Measurements from ENCODE around the gene PLEKHM1.

Gene PLEKHM1

DNA sequence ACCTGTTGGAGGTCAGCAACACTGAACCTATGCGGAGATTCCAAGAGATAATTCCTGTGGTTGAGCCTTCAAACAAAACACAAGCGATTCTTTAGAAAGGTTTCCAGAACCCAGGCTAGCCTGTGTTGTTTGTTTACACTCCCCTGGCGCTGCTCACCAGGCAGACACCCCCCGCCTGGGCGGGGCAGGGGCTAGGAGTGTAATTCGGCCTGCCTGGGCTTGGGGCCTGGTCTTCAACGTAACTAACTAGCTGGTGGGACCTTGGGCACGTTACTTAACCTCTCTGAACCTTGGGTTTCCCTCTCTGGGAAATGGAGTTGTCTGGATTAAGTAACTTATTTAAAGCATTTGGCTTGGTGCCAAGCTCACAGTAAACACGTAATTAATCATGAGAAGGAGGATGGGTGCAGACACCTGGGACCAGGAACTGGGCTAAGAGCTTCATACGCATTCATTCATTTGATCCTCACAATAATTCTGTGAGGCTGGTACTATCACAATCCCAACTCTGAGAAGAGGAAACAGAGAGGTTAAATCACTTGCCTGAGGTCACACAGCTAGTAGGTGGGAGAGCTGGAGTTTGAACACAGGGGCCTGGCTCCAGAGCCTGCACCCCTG is 50.3 kb downstream of the PLEKHM1 start:
- DNase-seq, result no peak

DNA sequence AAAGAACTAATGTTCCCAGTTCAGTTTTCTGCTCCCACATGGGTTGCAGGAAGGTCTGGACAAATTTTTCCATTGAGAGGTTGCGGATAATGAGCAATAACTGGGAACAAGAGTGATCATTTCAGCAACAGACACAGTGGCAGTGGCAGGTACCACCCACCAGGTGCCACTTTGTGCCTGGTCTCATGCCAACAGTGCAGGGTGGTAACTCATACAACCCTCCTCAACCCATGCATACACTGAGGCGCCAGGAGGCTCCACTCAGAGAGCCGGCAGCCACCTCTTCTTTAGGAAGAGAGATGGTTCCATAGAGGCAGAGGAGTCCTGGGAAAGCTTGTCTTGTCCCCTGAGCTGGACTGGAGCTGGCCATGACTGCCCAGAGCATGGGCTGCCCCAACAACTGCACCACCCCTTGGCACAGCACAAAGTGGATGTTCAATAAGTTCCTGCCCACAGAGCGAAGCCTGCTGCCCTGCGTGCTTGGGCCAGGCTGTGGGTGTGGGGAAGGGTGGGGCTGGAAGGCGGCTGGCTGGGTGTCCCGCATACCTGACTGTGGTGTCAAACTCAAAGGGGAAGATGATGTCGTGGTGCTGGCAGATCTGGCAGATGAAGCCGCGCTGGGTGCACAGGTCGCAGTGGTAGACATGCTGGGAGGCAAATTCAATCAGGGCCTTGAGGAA is 51.5 kb downstream of the PLEKHM1 start:
- no peak for DNase-seq

DNA sequence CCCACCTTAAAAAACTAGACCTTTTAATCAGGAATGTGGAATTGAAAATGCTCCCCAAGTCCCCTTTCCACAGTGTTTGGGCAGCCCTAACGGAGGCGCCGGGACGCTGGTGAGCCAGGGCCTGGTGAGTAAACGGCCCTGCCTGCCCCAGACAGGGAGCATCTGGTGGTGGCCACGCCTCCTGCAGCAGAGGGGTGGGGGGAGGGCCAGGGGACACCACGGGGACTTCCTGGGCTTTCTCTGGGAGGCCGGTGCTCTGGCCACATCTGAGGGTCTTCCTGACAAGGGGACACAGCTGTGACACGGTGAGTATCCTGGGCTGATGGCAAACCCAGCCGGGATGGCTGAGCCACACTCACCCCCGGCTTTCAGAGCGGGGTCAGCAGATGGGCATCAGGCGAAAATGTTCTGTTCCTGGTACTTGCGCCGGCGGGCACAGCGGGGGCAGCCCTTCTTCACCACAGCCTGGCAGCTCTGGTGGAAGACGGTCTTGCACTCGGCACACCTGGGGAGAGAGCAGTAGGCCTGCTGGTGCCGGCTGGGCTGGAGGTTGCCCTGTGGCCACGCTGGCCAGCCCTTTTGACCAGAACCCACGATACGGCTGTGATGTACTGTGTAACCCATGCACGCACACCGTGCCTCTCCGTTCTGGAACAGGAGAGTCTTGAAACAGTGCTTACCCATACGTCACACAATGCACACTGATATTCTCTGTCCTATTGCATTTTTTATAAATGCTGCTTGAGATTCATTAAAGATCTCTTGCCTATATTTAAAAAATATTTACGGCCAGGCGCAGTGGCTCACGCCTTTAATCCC is 52.8 kb downstream of the PLEKHM1 start:
- no peak for DNase-seq

DNA sequence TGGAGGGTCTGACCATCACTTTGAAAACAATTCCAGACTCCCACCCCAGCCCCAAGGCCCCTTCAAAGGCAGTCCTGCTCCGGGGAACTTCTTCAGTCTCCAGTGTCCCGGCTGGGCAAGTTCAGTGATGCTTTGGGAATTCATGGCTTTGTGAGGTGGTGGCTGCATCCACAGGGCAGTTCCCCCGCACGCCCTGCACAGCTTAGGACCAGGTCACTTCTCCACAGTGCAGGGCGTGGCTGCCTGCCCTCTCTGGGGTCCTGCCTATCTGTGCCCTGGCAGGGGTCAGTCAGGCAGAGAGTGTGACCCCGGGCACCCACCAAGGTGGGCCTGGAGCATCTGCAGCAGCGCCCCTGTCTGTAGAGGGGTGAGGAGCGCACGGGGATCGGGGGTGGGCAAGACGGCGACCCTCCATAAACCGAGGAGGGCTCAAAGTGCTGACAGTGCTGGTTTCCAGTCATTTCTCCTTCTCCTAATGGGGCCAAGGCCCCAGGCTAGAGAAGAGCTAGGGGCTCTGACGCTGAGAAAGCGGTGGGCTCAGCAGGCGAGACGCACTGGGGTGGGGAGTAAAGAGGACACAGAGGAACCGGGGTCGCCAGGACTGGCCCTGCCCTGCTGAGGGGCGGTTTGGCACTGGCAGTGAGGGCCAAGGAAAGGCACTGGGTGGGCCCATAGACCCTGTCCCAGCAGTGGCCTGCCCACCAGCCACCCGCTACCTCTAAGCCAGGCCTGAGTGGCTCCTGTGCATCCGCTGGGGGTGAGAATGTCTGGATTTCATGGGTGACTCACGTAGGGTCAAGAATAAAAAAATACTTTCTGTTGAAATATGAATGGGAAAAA is 53.7 kb downstream of the PLEKHM1 start:
- DNase-seq, result no peak

DNA sequence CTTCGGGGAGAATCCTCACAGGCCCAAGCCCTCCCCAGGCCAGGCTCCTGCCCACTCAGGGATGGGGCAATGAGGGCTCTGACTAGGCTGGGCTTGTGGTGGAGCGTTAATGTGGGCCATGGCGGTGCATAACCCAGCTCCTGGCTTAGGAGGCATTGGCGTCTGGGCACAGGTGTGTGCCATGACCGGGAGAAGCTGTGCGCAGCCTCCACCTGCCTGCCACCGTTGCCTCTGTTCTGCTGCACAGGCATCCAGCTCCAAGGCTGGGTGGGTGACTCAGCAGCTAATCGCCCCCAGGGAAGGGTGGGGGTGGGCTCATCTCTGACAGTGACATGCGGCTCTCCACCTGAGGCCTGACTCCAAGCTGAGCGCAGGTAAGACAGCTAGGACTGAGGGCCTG is 54.4 kb downstream of the PLEKHM1 start:
- no peak for DNase-seq

DNA sequence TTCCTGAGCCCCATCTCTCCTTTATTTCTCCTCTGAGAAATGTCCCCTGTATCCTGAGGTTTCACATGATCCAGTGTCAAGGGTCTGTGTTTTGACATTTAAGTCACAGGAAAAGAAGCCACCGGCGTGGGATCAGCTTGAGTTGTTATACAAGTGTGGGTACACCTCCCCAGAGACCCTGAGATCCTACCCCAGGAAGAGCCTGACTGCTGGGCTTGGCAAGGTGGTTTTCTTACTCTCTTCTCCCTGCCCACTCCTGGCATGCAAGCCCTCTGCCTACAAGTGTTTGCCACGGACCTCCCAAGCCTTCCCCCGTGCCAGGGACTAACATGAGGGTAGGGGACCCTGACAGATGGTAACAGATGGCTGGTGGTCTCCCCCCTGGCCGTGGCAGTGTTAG is 55.0 kb downstream of the PLEKHM1 start:
- DNase-seq, result no peak

DNA sequence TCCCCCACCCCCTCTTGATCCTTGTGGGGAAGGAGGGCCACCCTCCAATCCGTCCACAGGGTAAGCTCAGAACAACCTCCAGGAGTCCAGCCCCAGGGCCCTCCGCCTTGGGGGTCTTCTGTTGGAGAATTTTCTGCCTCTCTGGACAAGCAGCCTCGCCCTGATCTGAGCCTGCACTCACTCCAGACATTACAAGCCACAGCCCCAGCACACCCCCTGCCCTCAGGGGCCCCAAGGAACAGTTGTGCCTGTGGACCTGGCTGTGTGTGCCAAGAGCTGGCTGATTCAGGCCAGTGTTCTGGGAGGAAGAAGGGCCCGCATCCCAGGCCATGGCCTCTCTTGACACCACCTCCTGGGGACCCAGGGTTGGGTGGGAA is 57.4 kb downstream of the PLEKHM1 start:
- DNase-seq, result no peak

DNA sequence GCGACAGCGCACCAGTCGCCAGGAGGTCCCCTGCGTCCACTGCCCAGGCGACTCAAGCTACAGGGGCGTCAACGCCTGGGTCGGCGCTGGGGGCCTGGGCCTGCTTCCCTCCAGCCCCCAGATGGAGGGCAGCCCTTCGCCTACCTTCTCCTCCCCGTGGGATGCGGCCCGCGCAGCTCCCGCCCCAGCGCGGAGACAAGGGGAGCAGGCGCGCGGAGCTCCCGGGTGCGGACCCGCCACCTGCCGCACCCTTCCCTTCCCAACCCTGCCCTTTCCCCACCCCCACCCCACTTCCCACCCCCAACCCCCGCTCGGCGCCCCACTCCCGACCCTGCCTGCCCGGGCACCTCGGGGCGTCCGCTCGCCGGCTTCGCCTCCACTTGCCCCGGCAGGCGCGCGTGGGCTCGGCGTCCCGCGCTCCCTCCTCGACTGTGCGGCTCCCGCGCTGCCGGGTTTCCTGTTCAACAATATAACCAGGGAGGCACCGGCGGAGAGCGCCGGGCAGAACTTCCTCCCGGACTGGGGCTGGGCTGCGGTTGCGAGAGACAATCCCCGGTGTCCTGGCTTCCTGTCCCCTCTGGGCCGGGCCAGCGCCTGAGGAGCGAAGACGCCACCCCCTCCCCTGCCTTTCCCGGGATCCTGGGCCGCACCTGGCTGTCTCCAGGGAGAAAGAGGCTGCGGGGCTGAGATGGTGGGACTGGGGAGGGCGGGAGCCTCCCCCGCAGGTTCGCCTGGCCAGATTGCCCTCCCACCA is 57.9 kb downstream of the PLEKHM1 start, which contains the start of gene ARHGAP27:
ARHGAP27 (minus strand) TSS at position 466 of the 754 bp plus-strand sequence. CDS start 2,591 bp downstream, outside the sequence.
- DNase-seq, result no peak

DNA sequence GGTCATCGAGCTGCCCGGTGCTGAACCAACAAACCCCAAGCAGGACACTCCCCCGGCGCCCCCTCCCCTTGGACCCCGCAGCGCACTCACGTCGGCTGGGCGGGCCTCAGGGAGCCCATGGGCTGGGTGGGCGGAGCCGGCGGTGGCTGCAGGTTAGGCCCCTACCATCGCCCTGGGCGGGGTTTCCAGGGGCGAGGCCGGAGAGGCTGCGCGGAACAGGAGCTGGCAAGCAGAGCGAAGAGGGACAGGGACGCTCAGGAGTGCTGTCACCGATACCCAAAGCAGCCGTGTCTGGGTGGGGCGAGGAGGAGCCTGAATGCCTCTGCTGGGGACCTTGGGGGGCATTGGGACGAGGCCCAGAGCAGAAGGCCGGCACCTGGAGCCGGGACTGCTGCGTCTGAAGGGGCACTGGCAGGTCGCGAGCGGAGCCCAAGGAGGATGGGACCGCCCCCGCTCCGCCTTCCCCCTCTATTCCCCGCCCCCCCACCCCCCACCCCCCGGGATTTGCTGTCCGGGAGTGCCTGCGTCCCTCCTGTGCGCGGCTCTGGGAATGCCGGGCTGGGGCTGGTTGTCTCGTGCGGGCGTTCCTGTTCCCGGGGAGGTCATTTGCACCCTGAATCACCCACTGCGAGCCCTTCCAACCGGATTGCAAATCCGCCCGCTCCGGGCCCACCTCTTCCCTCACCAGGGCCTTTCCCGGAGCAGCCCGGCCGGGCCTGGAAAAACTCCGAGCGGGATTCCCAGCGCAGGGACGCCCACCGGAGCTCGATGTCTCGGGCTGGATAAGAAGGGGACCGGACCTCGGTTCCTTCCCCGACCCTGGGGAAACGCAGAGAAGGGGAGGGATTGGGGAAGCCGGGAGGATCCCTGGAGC is 58.8 kb downstream of the PLEKHM1 start:
- DNase-seq, result no peak

DNA sequence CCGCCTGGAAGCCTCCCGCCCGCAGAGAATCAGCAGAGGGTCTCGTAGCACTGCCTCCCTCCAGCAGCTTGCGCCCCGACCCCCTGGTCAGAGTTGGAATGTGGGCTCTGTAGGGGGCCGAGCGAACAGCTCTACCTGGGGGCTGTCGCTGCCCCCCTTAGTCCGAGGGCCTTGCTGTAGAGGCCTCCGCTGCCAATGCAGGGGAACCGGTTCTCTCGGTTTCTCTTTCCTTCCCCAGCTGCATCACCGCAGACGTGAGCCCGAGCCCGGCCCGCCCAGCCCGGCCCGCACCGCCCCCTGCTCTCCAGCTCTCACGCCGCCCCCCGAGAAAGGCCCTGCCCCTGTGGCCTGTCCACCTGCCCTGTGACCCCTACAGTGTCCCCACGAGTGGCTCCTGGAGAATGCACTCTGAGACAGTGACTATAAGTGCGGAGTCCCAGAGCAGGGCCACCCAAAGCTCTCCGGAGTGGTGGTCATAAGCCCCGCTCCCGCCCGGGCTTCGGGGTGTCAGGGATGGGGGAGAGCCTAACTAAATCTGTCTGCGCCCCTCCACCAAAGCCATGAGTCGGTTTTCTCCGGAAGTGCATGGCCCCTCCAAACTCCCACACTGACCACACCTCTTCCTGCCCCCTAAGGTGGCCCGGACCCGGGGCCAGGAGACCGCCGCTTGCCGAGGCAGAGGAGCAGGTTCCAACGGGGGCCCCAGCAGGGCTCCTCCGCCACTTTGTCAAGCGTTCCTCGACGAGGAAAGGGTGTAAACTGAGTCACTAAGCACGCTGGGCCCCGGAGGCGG is 59.6 kb downstream of the PLEKHM1 start:
- DNase-seq, result no peak

DNA sequence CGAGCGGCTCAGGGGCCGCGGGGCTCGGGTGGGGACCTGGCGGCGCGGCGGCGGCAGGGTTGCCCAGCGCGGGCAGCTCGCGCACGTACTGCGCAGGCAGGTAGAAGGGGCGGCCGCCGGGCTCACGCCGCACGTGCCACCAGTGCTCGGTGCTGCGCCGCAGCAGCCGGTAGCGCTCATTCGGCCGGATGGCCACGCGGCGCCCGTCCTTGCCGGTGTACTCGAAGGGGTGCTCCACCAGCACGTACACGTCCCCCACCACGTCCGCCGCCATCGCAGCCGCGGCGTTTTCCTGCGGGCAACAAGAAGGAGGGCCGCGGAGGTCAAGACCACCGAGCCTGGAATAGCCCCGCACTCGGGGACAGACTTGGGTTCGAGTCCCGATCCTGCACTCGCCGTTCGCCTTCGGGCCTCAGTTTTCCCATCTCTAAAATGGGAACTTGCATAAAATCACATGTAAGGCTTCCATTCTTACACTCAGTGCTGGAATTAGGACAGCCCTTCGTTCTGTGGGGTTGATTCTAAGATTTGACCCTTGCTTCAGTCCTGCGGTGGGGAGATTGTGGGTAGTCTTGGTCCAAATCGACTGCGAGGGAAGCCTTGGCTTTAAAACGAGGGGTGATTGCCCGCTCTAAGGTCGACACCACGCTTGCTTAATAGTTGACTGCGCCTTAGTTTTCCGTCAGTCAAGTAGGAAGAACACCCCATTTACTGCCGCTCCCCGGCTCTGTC is 60.3 kb downstream of the PLEKHM1 start:
- no peak for DNase-seq

DNA sequence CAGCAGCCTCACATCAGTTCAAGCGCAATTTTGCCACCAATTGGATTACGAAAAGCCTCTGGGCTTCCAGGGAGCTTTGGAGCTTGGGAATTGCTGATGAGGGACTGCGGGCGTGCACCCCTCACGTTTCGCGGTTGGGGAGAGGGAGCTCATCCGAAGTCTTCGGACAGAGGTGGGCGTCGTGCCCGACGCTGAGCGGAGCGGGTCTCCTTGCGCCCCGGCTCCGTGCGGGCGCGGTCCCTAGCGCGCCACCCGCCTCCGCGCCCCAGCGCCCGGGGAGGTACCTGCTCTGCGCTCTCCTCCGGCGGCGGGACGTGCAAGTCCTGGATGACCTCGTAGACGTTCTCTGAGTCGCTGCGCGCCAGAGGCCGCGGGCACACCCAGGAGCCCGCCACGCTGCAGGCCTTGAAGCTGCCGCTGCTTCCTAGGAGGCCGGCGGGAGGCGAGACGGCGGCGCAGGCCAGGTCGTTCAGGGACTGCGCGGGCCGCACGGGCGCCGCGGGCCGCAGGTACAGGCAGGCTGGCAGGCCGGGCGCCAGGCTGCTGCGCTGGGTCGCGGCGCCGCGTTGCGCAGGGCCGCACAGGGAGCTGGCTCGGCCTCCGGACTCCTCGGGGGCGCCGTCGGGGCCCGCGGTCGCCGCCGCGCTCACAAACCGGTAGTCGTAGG is 61.0 kb downstream of the PLEKHM1 start:
- DNase-seq, result no peak

DNA sequence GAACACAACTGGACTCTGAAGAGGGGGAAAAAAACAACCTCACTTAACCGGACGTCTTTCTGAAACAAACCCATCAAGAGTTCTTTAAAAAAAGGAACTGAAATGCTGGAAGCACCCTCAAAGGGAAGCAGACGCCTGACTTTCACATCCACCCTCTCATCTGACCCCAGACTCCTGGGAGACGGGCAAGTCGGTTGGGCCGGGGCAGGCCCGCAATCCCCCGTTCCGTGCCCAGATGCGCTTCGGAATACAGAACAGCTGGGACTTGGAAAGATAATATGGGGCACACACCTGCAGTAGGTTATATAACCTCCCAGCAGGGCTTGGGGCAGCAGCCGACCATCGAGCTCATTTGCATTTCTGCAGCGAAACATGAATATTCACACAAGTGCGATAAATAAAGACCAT is 61.6 kb downstream of the PLEKHM1 start:
- no peak for DNase-seq

DNA sequence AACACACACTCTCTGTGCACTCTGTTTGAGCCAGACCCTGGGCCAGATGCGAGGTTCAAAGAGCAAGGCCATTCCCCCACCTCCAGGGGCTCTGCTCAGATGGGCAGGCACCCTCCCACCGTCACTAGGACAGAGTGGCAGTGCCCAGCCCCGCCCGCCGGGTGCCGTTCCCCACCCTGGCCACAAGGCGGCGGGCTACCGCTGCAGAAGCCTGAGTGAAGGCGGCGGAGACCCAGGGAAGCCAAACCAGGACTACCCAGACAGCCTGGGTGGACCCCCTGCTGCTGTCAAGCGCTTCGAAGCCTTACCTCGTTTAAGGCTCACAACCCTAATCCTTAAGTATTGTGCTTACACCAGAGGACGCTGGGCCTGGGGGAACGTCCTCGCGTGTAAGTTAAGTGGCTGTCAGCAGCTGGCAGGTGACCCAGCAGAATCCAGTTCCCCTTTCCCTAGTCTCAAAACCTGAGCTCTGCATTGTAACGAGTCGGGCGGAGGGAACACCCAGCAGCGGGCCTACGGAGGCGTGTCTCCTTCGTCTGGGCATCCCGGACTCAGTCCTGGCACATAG is 62.4 kb downstream of the PLEKHM1 start:
- DNase-seq, result no peak

DNA sequence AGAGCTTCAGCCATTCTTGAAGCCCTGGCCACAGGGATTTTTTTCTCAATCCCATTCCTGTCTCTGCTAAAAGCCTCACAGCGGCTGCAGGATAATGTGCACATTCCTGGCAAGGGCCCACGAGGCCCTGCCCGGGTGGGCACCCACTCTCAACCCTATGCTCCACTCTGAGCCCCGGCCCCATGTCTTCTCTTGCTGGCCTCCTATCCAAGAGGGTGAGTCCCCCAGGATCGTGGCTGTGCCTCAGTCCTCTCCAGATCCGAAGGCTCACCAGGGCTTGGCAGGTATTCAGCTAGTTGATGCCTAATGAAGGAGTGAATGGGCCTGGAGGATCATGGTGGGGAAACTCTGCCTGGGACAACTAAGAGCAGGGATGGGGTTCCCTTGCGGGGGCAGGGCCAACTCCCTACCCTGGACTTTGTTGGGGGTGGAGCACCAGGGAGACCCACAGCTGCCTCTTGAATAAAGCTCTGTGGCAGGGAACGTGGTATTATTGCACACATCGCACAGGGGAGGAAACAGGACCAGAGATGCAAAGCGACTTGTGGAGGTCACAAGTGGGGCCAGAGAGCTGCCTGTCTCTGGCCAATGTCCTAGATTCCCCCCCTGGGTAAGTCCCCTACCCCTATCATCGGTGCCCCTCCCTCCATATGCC is 63.2 kb downstream of the PLEKHM1 start:
- DNase-seq, result no peak

DNA sequence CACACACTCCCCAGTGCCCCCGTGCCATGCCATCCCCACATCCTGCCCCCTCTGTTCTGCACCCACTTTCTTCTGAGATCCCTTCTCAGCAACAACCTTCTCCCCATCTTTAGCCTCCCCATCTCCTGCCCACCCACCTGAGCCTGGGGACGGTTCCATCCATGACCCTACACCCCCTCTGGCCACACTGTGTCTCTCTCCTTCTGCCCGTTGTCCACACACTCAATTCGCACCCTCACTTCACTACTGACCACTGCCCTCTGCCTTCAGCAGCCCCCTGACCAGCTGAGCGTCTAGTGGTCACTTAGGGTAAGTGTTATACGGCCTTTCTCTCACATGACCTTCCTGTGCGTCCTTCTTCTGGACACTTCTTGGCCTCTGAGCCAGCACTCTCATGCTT is 64.0 kb downstream of the PLEKHM1 start:
- DNase-seq, result no peak

DNA sequence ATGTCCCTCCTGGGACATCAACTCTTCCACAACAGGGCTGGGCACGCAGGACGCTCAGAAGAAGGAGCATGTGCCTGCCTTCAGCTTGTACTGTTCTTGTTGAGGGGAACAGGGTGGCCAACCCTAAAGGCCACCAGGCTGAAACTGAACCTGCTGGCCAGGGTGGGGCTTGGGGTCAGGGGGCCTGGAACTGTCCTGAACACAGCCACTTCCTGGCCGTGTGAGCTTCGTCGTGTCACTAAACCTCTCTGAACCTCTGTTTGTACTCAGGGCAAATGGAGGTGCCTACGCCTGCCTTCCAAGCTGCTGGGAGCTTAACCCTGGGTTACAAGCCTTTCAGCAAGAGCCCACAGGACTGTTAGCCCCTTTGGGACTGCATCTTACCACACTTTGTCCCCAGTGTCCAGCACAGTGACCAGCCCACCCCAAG is 64.5 kb downstream of the PLEKHM1 start:
- DNase-seq, result no peak
